ENCODE measurements around the gene PLCH2.
"Not testable (repeated sequence)": the region's sequence is repeated elsewhere in the genome, so short reads cannot be mapped to it uniquely, and the experiment has no call there.

DNA sequence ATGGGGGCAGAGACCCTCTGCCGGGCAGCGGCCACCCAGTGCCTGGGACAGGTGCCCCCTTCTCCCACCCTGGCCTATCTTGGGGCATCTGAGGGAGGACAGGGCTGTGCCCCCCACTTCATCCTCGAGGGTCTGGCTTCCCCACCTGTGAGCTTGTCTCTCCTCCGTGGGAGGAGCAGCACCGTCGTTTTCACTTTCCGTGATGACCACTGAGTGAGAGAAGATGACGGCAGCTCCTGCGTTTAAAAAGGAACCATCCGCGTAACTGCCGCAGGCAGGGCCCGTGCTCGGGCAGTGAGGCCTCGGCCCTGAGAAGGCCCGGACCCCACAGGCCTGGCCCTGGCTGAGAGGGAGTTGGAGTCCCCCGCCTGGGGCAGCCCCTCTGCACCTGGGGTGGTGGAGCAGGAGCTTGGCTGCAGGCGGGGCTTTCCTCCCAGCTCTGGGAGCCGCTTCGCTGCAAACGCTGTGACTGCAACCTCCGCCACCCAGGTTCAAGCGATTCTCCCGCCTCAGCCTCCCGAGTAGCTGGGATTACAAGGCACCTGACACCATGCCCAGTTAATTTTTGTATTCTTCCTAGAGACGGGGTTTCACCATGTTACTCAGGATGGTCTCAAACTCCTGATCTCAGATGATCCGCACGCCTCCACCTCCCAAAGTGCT, 73.4 kb downstream of the PLCH2 start:
- TF ChIP-seq, protein P1, sequence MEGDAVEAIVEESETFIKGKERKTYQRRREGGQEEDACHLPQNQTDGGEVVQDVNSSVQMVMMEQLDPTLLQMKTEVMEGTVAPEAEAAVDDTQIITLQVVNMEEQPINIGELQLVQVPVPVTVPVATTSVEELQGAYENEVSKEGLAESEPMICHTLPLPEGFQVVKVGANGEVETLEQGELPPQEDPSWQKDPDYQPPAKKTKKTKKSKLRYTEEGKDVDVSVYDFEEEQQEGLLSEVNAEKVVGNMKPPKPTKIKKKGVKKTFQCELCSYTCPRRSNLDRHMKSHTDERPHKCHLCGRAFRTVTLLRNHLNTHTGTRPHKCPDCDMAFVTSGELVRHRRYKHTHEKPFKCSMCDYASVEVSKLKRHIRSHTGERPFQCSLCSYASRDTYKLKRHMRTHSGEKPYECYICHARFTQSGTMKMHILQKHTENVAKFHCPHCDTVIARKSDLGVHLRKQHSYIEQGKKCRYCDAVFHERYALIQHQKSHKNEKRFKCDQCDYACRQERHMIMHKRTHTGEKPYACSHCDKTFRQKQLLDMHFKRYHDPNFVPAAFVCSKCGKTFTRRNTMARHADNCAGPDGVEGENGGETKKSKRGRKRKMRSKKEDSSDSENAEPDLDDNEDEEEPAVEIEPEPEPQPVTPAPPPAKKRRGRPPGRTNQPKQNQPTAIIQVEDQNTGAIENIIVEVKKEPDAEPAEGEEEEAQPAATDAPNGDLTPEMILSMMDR (conservative IDR thresholded peaks at IDR 0.05; ENCODE audit: low read depth, low read length), result not testable (repeated sequence)
- TF ChIP-seq EZH2 (IDR thresholded peaks at IDR 0.05; ENCODE audit: borderline replicate concordance, low read depth, low read length, poor library complexity, severe bottlenecking), result not testable (repeated sequence)

All from A673 (cell line).